Superior temporal gyrus (tissue), 1 donor: ENCODE results near the gene EVC.

Source experiments
- DNase-seq: peaks from one replicate; pipeline ENCODE4 v3.0.0-alpha.2; 2016; ENCODE audit errors: extremely low spot score

EVC gene

GRCh38 chr4:5730993-5731990 is 20.3 kb downstream of the EVC start:
- DNase-seq: no peak

DNA sequence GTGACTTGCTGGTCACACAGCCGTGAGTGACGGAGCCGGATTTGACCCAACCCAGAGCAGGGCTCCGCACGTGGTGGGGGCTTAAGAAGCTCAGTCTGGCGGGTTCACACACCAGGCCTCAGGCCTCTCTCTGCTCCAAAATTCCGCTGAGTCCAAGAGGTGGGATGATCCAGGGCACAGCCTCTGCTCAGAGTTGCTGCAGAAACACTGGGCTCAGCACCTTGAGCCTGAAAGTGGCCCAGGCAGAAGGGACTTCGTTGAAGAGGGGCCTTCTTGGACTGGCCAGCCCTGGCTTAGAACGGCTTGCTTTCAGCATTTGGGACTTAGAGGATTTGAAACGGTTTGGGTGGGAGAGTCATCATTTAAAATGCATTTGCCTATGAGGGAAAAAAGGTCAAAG is 21.2 kb downstream of the EVC start:
- DNase-seq: no peak

DNA sequence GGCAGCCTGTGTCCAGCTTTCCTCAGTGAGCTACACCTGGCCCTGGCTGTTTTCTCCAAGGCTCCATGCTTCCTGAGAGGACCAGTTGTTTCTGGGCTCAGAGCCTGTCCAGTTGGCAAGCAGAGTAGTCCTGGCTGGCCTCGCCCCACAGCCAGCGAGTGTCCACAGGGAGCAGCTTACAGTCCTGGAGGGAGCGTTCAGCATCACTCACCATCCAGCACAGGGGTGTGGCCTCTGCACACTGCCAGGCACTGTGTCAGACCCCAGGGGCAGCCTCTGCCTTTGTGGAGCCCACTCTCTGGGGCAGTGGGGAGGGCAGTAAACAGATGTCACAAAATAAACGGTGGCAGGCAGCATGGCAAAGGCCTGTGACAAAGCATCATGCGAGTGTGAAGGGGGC is 23.9 kb downstream of the EVC start:
- DNase-seq: no peak

GRCh38 chr4:5735463-5735862 is 24.5 kb downstream of the EVC start:
- no peak for DNase-seq

DNA sequence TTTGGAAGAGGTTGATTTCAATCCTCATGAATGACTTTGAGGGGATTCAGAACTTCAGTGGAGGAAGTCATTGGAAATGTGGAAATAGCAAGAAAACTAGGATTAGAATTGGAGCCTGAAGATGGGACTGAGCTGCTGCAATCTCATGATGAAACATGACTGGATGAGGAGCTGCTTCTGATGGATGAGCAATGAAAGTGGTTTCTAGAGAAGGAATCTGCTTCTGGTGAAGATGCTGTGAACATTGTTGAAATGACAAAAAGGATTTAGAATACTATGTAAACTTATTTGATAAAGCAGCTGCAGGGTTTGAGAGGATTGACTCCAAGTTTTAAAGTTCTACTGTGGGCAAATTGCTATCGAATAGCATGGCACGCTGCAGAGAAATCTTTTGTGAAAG is 27.1 kb downstream of the EVC start:
- DNase-seq: no peak

GRCh38 chr4:5742388-5742787 is 31.4 kb downstream of the EVC start:
- no peak for DNase-seq

DNA sequence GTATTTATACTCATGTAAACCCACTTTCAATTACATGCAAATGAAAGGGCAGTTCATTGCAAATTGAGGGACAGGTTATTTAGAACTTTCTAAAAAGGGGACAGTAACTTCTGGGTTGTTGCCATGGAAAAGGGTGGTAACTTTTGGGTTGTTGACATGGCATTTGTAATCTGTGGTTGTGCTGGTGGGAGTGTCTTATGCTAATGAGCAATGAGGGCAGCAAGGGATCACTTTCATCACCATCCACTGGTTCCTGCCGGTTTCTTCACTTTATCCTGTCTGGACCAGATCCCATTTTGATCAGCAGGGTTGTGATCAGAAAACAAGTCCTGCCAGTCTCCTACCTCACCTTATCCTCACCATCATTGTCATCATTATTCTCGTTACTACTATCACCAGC is 32.0 kb downstream of the EVC start:
- DNase-seq: no peak

DNA sequence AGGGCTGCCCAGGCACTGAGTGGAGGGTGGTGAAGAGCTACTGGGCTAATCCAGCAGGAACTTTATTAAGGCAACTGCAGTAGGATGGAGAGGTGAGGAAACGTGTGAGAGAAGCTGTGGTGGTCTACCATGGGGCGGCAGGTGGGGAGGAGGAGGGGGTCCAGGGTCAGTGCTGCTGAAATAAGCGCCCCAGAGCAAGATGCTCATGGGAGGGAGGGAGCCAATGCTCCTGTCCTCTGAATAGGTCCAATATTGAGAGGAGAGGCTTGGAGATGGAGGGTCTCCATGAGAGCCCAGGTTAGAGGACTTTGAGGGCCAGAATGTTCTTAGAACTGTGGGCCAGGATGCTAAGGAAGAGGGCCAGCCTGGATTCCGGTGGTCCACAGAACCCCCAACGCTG is 35.2 kb downstream of the EVC start:
- DNase-seq: no peak

GRCh38 chr4:5746829-5747737 is 36.1 kb downstream of the EVC start:
- no peak for DNase-seq

DNA sequence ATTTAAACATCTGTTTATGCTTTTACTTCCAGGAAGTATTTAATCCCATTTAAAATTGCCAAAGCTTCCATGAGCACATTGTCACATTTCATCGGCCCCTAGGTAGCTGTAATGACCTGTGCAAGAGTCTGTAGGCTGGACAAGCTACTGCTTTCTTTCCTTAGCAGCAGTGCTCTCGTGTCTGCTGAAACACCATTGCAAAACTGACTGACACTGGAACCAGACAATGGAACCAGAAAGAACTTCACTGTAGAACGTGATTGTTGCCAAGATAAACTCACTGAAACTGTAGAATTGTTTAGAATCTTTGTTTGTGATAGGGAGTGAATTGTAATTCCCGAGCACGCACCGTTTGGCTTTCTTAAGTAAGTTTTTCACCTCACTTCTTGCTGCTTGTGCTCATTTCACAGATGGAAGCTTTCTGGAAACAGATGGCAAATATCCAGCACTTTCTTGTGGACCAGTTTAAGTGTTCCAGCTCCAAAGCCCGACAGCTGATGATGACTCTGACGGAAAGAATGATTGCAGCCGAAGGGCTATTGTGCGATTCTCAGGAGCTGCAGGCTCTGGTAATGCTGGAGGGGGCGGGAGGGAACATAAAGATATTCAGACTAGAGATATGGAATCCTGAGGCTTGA is 36.9 kb downstream of the EVC start:
- no peak for DNase-seq

DNA sequence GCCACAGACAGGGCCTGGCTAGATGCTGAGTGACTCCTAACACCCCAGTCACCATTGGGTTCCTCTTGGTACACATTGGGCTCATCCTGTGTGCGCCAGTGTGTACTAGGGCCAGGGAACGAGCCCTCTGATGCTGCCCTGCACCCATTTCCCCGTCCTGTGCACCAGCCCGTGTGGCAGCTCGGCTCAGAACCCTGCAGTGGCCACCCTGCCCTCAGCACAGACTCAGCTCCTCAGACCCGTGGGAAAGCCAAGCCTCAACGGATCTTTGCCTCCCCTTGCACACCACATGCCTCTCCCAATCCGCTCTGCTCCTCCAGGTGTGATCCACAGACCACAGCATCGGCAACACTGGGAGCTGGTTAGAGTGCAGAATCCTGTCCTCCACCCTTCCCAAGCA is 38.6 kb downstream of the EVC start:
- no peak for DNase-seq

GRCh38 chr4:5750052-5750945 is 39.3 kb downstream of the EVC start:
- DNase-seq: no peak

- DNase-seq: no peak
These were observed 40.1 kb downstream of the EVC start for GRCh38 chr4:5750946-5751665.

GRCh38 chr4:5751666-5752375 is 40.8 kb downstream of the EVC start:
- DNase-seq: no peak

DNA sequence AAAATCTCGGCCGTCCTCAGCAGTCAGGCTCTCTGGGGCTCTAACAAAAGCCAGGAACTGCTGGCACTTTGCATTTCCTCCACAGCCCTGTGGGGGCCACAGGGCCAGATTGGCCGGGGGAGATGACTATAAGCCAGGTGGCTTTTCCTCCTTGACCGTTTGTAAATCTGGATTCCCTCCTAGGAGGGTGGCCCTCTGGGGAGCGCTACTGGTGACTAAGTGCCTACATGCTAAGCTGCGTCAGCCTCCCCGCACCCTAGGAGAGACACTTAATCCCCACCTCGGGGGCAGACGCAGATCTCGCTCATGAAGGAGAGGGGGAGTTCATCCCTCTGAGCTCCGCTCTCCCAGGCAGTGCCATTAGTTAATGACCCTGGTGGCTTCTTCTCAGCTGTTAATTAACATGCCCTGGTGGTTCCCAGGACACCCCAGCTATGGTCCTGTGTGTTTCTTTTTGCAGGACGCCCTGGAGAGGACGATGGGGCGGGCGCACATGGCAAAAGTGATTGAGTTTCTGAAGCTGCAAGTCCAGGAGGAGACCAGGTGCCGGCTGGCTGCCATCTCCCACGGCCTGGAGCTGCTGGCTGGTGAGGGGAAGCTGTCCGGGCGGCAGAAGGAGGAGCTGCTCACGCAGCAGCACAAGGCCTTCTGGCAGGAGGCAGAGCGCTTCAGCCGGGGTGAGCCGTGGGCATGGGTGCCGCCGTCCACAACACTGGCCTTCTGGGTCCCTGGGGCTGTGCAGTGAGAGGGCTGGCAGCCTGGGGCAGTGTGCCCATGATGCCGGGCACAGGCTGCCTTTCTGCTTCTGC is 41.6 kb downstream of the EVC start:
- DNase-seq: no peak

GRCh38 chr4:5753366-5753765 is 42.4 kb downstream of the EVC start:
- DNase-seq: no peak

GRCh38 chr4:5753766-5754528 is 42.9 kb downstream of the EVC start:
- no peak for DNase-seq

DNA sequence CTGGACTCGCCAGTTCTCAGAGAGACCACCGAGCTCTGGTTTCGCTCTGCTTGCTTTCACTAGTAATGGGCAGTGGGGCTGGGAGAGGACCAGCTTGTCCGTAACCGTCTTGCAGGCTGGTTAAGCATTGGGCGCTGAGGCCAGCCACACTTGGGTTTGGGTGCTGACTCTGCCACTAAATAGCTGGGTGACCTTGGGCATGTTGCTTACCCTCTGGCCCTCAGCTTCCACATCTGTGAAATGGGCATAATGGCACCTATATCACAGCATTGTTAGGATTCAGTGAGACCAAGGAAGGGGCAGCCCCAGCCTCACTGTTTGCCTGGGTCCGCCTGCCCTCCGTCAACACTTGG is 43.5 kb downstream of the EVC start:
- DNase-seq: no peak
